ENCODE data around the gene GFRA1.

GFRA1 gene

GRCh38 chr10:116141246-116141645 lies 131.8 kb downstream of the GFRA1 start:
- H3K4me3 ChIP-seq (ENCODE audit: low read depth, low read length): no peak overlapping the region
- no peak for TF ChIP-seq CTCF (IDR thresholded peaks at IDR 0.05; ENCODE audit: insufficient read depth, low read depth, low read length, missing control alignments)
- DNase-seq (ENCODE audit: low read depth): no peak

- no peak for TF ChIP-seq CTCF (IDR thresholded peaks at IDR 0.05; ENCODE audit: insufficient read depth, low read depth, low read length, missing control alignments)
- no peak for DNase-seq (ENCODE audit: low read depth)
- H3K4me3 ChIP-seq (ENCODE audit: low read depth, low read length): no peak overlapping the region
Observed at GRCh38 chr10:116139886-116140285, 133.1 kb downstream of the GFRA1 start.

GRCh38 chr10:116138897-116139296 lies 134.1 kb downstream of the GFRA1 start:
- no peak for TF ChIP-seq CTCF (IDR thresholded peaks at IDR 0.05; ENCODE audit: insufficient read depth, low read depth, low read length, missing control alignments)
- no peak for DNase-seq (ENCODE audit: low read depth)
- no peak overlapping the region for H3K4me3 ChIP-seq (ENCODE audit: low read depth, low read length)

- no peak for TF ChIP-seq CTCF (IDR thresholded peaks at IDR 0.05; ENCODE audit: insufficient read depth, low read depth, low read length, missing control alignments)
- no peak for DNase-seq (ENCODE audit: low read depth)
- H3K4me3 ChIP-seq (ENCODE audit: low read depth, low read length): no peak overlapping the region
Observed at GRCh38 chr10:116136261-116136660, 136.7 kb downstream of the GFRA1 start.

- no peak overlapping the region for H3K4me3 ChIP-seq (ENCODE audit: low read depth, low read length)
- no peak for TF ChIP-seq CTCF (IDR thresholded peaks at IDR 0.05; ENCODE audit: insufficient read depth, low read depth, low read length, missing control alignments)
- DNase-seq (ENCODE audit: low read depth): no peak
Observed at GRCh38 chr10:116134322-116134721, 138.7 kb downstream of the GFRA1 start.

- H3K4me3 ChIP-seq (ENCODE audit: low read depth, low read length): no peak overlapping the region
- no peak for TF ChIP-seq CTCF (IDR thresholded peaks at IDR 0.05; ENCODE audit: insufficient read depth, low read depth, low read length, missing control alignments)
- DNase-seq (ENCODE audit: low read depth): no peak
Observed at GRCh38 chr10:116133634-116134033, 139.4 kb downstream of the GFRA1 start.

- TF ChIP-seq CTCF (IDR thresholded peaks at IDR 0.05; ENCODE audit: insufficient read depth, low read depth, low read length, missing control alignments): no peak
- no peak for DNase-seq (ENCODE audit: low read depth)
- H3K4me3 ChIP-seq (ENCODE audit: low read depth, low read length): no peak overlapping the region
Observed at GRCh38 chr10:116132780-116133399, 140.1 kb downstream of the GFRA1 start.
